MM.1S (cell line): ENCODE results near the gene KIF16B.

Experiments used
- DNase-seq: peaks from one replicate; pipeline ENCODE4 v3.0.0-alpha.2; 2015
- H2AFZ ChIP-seq: fragments of 300-600 bp; sonication (generic); 2 replicates; pipeline ENCODE4 v1.6.0; 2016; ENCODE audit warnings: antibody characterized with exemption, low read length
- H3F3A ChIP-seq: fragments of 300-600 bp; sonication (generic); 2 replicates; pipeline ENCODE4 v1.6.1; 2016; ENCODE audit warnings: mild to moderate bottlenecking, antibody characterized with exemption, low read length, moderate library complexity, mixed read lengths; ENCODE audit not compliant: insufficient read depth
- H3K27ac ChIP-seq: fragments of 300-600 bp; sonication (generic); 2 replicates; pipeline ENCODE4 v1.5.1; 2016; ENCODE audit warnings: mild to moderate bottlenecking, low read length
- H3K27me3 ChIP-seq: fragments of 300-600 bp; sonication (generic); replicated peaks from 2 replicates; pipeline ENCODE4 v1.6.0; 2016; ENCODE audit warnings: low read length; ENCODE audit not compliant: insufficient read depth
- H3K36me3 ChIP-seq: fragments of 300-600 bp; sonication (generic); replicated peaks from 2 replicates; pipeline ENCODE4 v1.6.1; 2016; ENCODE audit warnings: mild to moderate bottlenecking, low read length, mixed read lengths; ENCODE audit not compliant: insufficient read depth
- H3K4me1 ChIP-seq: fragments of 300-600 bp; sonication (generic); 2 replicates; pipeline ENCODE4 v1.6.1; 2016; ENCODE audit warnings: low read length, mixed read lengths
- H3K4me2 ChIP-seq: fragments of 300-600 bp; sonication (generic); 2 replicates; pipeline ENCODE4 v1.6.0; 2016; ENCODE audit warnings: low read depth, low read length
- H3K4me3 ChIP-seq: fragments of 300-600 bp; sonication (generic); 2 replicates; pipeline ENCODE4 v1.5.1; 2016; ENCODE audit warnings: low read length, mixed read lengths
- H3K79me2 ChIP-seq: fragments of 300-600 bp; sonication (generic); 2 replicates; pipeline ENCODE4 v1.6.1; 2016; ENCODE audit warnings: mixed run types, low read length, mixed read lengths
- H3K9ac ChIP-seq: fragments of 300-600 bp; sonication (generic); 2 replicates; pipeline ENCODE4 v1.6.1; 2016; ENCODE audit warnings: low read length, mixed read lengths
- H3K9me2 ChIP-seq: fragments of 300-600 bp; sonication (generic); replicated peaks from 2 replicates; pipeline ENCODE4 v1.6.1; 2016; ENCODE audit warnings: mild to moderate bottlenecking, low read length, mixed read lengths; ENCODE audit not compliant: insufficient read depth
- H3K9me3 ChIP-seq: fragments of 300-600 bp; sonication (generic); replicated peaks from 2 replicates; pipeline ENCODE4 v1.6.1; 2016; ENCODE audit warnings: mild to moderate bottlenecking, low read length, mixed read lengths; ENCODE audit not compliant: insufficient read depth
- H4K20me1 ChIP-seq: fragments of 300-600 bp; sonication (generic); 2 replicates; pipeline ENCODE4 v1.6.1; 2016; ENCODE audit warnings: mild to moderate bottlenecking, low read length, moderate library complexity, mixed read lengths; ENCODE audit not compliant: insufficient read depth
- CTCF ChIP-seq: fragments of 300-600 bp; sonication (generic); IDR thresholded peaks from 2 replicates; pipeline ENCODE4 v1.5.1; 2016; ENCODE audit warnings: antibody characterized with exemption, low read length, mixed read lengths
- EZH2 ChIP-seq: fragments of 300-600 bp; sonication (generic); optimal IDR thresholded peaks from 2 replicates; pipeline ENCODE3; 2017; ENCODE audit warnings: low read depth, mild to moderate bottlenecking, antibody characterized with exemption, low read length, mixed read lengths
- EZH2phosphoT487 ChIP-seq: fragments of 300-600 bp; sonication (generic); IDR thresholded peaks from 2 replicates; pipeline ENCODE4 v1.6.1; 2018; ENCODE audit warnings: antibody characterized with exemption, low read length

The KIF16B gene

GRCh38 chr20:16481977-16482376, 91.3 kb downstream of the KIF16B start:
- no peaks in the 10 kb centered on the region for H3K27me3 ChIP-seq
- H3K9me3 ChIP-seq = no peaks in the 10 kb centered on the region
- H3K79me2 ChIP-seq = no peaks in the 10 kb centered on the region
- H3K4me2 ChIP-seq = no peak overlapping the region
- DNase-seq = no peak
- H3K4me1 ChIP-seq = no peaks in the 10 kb centered on the region
- H3K9me2 ChIP-seq = no peaks in the 10 kb centered on the region
- H3K36me3 ChIP-seq = no peaks in the 10 kb centered on the region
- H3F3A ChIP-seq = no peaks in the 10 kb centered on the region
- no peak overlapping the region for H2AFZ ChIP-seq
- no peak overlapping the region for H3K4me3 ChIP-seq
- H3K9ac ChIP-seq = no peak overlapping the region
- H4K20me1 ChIP-seq = no peaks in the 10 kb centered on the region
- TF ChIP-seq EZH2phosphoT487 (no peak), EZH2 (no peak), CTCF (no peak)
- no peak overlapping the region for H3K27ac ChIP-seq

- Histone ChIP-seq H3K4me3 (no peak overlapping the region), H3F3A (no peaks in the 10 kb centered on the region), H3K9ac (no peak overlapping the region), H4K20me1 (no peaks in the 10 kb centered on the region), H3K9me3 (no peaks in the 10 kb centered on the region), H3K9me2 (no peaks in the 10 kb centered on the region), H3K79me2 (no peaks in the 10 kb centered on the region), H3K4me1 (no peaks in the 10 kb centered on the region), H2AFZ (no peak overlapping the region), H3K27ac (no peak overlapping the region), H3K4me2 (no peak overlapping the region), H3K27me3 (no peaks in the 10 kb centered on the region), H3K36me3 (no peaks in the 10 kb centered on the region)
- TF ChIP-seq EZH2 (no peak), EZH2phosphoT487 (no peak), CTCF (no peak)
- no peak for DNase-seq
Measured at GRCh38 chr20:16479666-16480065, 93.6 kb downstream of the KIF16B start.

- Histone ChIP-seq H3K9ac (no peak overlapping the region), H3F3A (no peaks in the 10 kb centered on the region), H3K4me2 (no peak overlapping the region), H2AFZ (no peak overlapping the region), H3K36me3 (no peaks in the 10 kb centered on the region), H3K4me1 (no peaks in the 10 kb centered on the region), H3K4me3 (no peak overlapping the region), H4K20me1 (no peaks in the 10 kb centered on the region), H3K9me3 (no peaks in the 10 kb centered on the region), H3K9me2 (no peaks in the 10 kb centered on the region), H3K27me3 (no peaks in the 10 kb centered on the region), H3K27ac (no peak overlapping the region), H3K79me2 (no peaks in the 10 kb centered on the region)
- DNase-seq = no peak
- no peak for TF ChIP-seq EZH2
- no peak for TF ChIP-seq EZH2phosphoT487
- TF ChIP-seq CTCF = no peak
Measured at GRCh38 chr20:16477632-16478031, 95.6 kb downstream of the KIF16B start.
